ENCODE results near the gene SNUPN.
"Not testable (repeated sequence)": the region's sequence is repeated elsewhere in the genome, so short reads cannot be mapped to it uniquely, and the experiment has no call there.

The SNUPN gene

DNA sequence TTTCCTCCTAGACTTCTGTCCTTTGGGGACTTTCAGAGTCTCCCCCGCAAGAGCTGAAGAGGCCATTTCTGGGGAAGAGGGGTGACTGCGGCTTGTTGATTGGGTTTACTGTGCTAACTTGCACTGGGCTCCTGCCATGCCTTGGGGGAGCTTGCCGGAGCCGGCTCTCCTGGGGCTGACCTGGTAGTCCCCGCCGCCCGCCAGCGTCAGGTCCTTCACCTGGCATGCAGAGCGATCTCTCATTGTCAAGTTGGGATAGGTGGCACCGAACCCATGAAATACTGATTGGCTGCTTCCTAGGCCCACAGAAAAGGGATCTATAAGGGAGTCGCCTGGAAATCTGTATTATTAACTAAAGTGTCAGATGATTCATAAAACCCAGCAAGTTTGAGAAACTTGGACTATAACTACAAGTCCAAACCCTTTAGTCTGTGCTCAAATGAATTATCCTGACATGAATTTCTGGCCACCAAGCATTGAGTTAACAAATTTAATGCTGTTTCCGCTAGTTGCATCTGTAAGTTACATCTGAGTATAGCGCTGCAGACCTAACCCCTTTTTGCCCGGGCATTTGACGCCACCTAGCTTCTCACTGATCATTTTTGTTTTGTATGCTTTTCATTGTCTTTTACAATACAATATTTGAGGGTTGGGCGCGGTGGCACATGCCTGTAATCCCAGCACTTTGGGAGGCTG, 15.1 kb upstream of the SNUPN start:
- Histone ChIP-seq H3K36me3 (ENCODE audit: control insufficient read depth, insufficient read depth, low read length) (no peaks in the 10 kb centered on the region), H3K27me3 (ENCODE audit: control insufficient read depth, insufficient read depth, low read length) (no peaks in the 10 kb centered on the region), H3K4me1 (ENCODE audit: control insufficient read depth, insufficient read depth, low read length) (peaks cover 31% of the 10 kb centered on the region), H3K4me3 (ENCODE audit: low read length) (peak overlapping the region; percentile 52), H3K9ac (ENCODE audit: low read length) (peak overlapping the region; percentile 91), H3K9me3 (ENCODE audit: control insufficient read depth, low read length) (no peaks in the 10 kb centered on the region)

DNA sequence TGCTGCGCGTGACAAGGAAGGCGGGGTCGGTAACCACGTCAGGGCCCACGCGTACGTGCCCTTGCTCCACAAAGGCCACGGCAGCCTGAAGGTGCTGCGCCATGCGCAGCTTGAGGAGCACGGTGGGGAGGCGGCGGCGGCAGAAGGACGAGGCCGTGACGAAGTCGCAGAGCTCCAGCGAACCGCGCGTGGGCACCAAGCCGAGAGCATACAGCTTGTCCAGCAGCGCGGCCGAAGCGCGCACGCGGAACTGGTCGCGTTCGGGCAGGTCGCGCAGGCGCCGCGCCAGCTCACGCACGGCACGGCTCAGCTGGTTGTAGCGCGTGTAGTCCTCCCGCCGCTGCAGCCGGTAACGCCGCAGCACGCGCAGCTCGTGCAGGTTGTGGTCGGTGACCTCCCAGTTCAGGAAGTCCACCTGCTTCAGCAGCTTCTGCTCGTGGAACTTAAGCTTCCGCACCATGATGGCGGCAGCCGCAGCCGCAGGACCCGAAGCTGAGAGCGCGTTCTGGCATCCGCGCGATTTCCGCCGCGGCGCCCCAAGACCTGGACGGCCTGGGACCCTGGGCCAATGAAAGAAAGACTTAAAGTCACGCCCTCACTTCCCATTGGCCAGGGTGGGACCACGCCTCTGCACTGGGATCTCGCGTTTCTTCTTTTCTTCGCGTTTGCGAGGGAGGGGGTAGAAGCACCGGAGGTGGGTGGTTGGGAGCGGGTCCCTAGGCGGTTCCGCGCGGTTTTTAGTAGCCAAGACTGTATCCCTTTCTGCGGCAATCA, 14.4 kb upstream of the SNUPN start, which contains the start of gene IMP3:
Gene IMP3, minus strand, starts transcription at position 516 of the 774 bp plus-strand sequence. Its CDS starts 56 bp downstream, at position 460.
- H3K4me3 ChIP-seq (ENCODE audit: low read length), result peak within 1 kb of the TSS; percentile 52
- no peaks in the 10 kb centered on the region for H3K27me3 ChIP-seq (ENCODE audit: control insufficient read depth, insufficient read depth, low read length)
- no peaks in the 10 kb centered on the region for H3K9me3 ChIP-seq (ENCODE audit: control insufficient read depth, low read length)
- peaks cover 31% of the 10 kb centered on the region for H3K4me1 ChIP-seq (ENCODE audit: control insufficient read depth, insufficient read depth, low read length)
- H3K36me3 ChIP-seq (ENCODE audit: control insufficient read depth, insufficient read depth, low read length), result no peaks in the 10 kb centered on the region
- H3K9ac ChIP-seq (ENCODE audit: low read length), result peak within 1 kb of the TSS; percentile 91

DNA sequence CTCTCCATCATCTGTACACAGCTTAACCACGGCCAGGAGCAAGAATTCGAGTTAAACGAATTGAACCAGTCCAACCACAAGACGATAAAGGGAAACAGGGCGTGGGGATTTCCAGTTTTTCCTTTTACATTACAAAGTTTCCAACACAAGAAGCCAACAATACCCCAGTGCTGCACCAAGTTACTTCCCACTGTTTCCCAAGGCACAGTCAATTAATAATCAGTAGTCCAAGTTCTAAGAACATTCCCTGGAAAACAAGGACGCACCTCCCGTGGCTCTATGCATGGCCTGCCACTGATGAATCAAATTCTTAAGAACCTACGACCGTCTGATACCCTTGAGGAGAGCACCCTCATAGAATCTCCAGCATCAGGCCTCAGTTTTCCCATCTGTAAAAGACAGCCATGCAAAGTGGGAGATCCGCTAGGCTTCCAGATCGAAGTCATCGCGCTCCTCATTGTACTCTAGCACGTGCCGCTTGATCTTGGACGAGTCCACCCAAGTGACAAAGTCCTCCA, 13.7 kb upstream of the SNUPN start:
- H3K4me1 ChIP-seq (ENCODE audit: control insufficient read depth, insufficient read depth, low read length), result peaks cover 31% of the 10 kb centered on the region
- H3K27me3 ChIP-seq (ENCODE audit: control insufficient read depth, insufficient read depth, low read length), result no peaks in the 10 kb centered on the region
- no peaks in the 10 kb centered on the region for H3K36me3 ChIP-seq (ENCODE audit: control insufficient read depth, insufficient read depth, low read length)
- H3K9me3 ChIP-seq (ENCODE audit: control insufficient read depth, low read length), result no peaks in the 10 kb centered on the region
- H3K4me3 ChIP-seq (ENCODE audit: low read length), result peak overlapping the region; percentile 52
- H3K9ac ChIP-seq (ENCODE audit: low read length), result peak overlapping the region; percentile 91

DNA sequence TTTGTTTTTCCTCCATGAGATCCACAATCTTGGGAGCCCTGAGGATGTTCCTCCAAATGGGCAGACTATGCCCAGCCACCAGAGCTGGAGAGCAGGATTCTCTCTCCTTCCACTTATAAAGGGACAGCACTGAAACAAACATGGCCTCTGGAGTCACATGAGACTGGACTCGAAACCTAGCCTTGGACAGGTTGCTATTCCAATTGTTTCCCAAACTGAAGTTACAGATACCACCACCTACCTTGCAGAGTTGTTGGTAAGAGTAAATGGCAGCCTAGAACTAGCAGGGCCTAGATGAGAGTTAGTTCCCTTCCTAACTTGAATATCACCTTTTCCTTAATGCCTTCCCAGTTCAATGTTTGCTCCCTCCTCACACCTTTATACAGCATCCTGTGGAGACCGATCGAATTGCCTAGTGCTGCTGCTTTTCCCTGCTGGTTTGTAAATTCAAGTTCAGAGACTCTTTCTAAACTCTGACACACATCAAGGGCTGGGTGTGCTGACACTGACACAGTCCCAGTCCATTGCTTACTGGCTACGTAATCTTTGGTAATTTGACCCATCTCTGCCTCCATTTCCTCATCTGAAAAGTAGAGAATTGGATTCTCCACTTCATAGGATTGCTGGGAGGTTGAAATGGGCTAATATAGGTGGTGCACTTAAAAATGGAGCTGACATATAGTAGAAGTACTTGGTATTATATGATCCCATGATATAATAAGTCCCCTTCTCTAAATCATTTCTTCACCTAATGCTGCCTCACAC, 11.9 kb upstream of the SNUPN start:
- Histone ChIP-seq H3K9ac (ENCODE audit: low read length) (no peak overlapping the region), H3K4me3 (ENCODE audit: low read length) (no peak overlapping the region), H3K4me1 (ENCODE audit: control insufficient read depth, insufficient read depth, low read length) (peaks cover 31% of the 10 kb centered on the region), H3K36me3 (ENCODE audit: control insufficient read depth, insufficient read depth, low read length) (no peaks in the 10 kb centered on the region), H3K9me3 (ENCODE audit: control insufficient read depth, low read length) (no peaks in the 10 kb centered on the region), H3K27me3 (ENCODE audit: control insufficient read depth, insufficient read depth, low read length) (no peaks in the 10 kb centered on the region)

DNA sequence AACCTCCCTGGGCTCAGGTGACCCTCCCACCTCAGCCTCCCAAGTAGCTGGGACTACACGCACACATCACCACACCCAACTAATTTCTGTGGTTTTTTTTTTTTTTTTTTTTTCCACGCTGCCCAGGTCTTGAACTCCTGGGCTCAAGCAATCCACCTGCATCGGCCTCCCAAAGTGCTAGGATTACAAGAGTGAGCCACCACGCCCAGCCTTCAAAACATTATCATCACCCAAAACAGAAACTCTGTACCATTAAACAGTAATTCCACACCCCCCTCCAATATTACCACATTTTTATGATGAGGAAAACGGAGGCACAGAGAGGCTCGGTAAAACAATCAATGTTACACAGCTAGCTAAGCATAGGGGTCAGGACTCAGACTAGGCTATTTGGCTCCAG, 10.5 kb upstream of the SNUPN start:
- Histone ChIP-seq H3K27me3 (ENCODE audit: control insufficient read depth, insufficient read depth, low read length) (no peaks in the 10 kb centered on the region), H3K36me3 (ENCODE audit: control insufficient read depth, insufficient read depth, low read length) (no peaks in the 10 kb centered on the region), H3K4me1 (ENCODE audit: control insufficient read depth, insufficient read depth, low read length) (peaks cover 30% of the 10 kb centered on the region), H3K9ac (ENCODE audit: low read length) (no peak overlapping the region), H3K9me3 (ENCODE audit: control insufficient read depth, low read length) (no peaks in the 10 kb centered on the region), H3K4me3 (ENCODE audit: low read length) (no peak overlapping the region)

DNA sequence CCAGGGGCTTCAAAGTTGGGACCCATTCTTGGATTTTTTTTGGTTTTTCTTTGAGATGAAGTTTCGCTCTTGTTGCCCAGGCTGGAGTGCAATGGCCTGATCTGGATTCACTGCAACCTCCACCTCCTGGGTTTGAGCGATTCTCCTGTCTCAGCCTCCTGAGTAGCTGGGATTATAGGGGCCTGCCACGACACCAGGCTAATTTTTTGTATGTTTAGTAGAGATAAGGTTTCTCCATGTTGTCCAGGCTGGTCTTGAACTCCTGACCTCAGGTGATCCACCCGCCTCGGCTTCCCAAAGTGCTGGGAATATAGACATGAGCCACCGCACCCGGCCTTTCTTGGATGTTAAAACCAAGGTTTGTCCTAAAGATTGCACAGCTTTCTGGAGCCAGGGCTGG, 8.4 kb upstream of the SNUPN start:
- not testable (repeated sequence) for H3K9me3 ChIP-seq (ENCODE audit: control insufficient read depth, low read length)

DNA sequence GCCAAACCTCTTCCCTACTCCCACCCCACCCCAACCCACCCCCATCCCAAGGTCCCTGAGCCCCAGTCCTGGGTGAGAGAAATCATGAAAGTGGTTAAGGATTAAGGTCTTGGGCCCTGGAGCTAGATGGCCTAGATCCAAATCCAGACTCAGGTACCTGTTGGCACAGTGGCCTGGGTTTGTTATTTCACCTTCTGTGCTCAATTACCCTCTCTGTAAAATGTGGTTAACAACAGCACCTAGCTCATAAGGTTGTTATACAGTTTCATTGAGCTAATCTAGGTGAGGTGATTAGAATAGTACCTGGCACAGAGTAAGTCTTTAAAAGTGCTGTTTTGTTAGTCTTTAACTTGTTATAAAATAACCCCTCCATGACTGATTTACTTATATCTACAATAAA, 6.4 kb upstream of the SNUPN start:
- Histone ChIP-seq H3K36me3 (ENCODE audit: control insufficient read depth, insufficient read depth, low read length) (no peaks in the 10 kb centered on the region), H3K27me3 (ENCODE audit: control insufficient read depth, insufficient read depth, low read length) (no peaks in the 10 kb centered on the region), H3K4me3 (ENCODE audit: low read length) (no peak overlapping the region), H3K9me3 (ENCODE audit: control insufficient read depth, low read length) (no peaks in the 10 kb centered on the region), H3K9ac (ENCODE audit: low read length) (no peak overlapping the region), H3K4me1 (ENCODE audit: control insufficient read depth, insufficient read depth, low read length) (peaks cover 6% of the 10 kb centered on the region)

More for the DNA sequence above, 8.4 kb upstream of the SNUPN start:
- H3K36me3 ChIP-seq (ENCODE audit: control insufficient read depth, insufficient read depth, low read length); H3K9ac ChIP-seq (ENCODE audit: low read length); H3K27me3 ChIP-seq (ENCODE audit: control insufficient read depth, insufficient read depth, low read length); H3K4me3 ChIP-seq (ENCODE audit: low read length): not testable (repeated sequence)
- H3K4me1 ChIP-seq (ENCODE audit: control insufficient read depth, insufficient read depth, low read length), result peaks cover 20% of the 10 kb centered on the region

DNA sequence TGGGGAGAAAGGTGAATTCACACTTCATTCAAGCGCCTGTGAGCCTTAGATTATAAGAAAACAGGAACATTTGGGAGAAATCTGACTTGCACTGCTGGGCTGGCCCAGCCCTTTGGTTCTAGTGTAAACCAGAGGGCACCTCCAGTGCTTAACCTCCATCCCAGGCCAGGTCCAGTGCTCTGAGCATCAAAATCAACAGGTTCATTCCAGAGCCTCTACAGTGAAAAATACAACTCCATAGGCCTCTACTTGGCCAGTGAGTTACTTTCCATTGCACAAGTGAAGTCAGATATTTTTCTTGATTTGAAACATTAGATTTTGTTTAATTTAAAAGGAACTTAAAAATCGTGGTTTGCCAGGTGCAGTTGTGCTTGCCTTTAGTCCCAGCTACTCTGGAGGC, 3.0 kb downstream of the SNUPN start:
- no peaks in the 10 kb centered on the region for H3K36me3 ChIP-seq (ENCODE audit: control insufficient read depth, insufficient read depth, low read length)
- no peak overlapping the region for H3K9ac ChIP-seq (ENCODE audit: low read length)
- H3K9me3 ChIP-seq (ENCODE audit: control insufficient read depth, low read length), result no peaks in the 10 kb centered on the region
- no peak overlapping the region for H3K4me3 ChIP-seq (ENCODE audit: low read length)
- H3K27me3 ChIP-seq (ENCODE audit: control insufficient read depth, insufficient read depth, low read length), result no peaks in the 10 kb centered on the region
- H3K4me1 ChIP-seq (ENCODE audit: control insufficient read depth, insufficient read depth, low read length), result peaks cover 19% of the 10 kb centered on the region

DNA sequence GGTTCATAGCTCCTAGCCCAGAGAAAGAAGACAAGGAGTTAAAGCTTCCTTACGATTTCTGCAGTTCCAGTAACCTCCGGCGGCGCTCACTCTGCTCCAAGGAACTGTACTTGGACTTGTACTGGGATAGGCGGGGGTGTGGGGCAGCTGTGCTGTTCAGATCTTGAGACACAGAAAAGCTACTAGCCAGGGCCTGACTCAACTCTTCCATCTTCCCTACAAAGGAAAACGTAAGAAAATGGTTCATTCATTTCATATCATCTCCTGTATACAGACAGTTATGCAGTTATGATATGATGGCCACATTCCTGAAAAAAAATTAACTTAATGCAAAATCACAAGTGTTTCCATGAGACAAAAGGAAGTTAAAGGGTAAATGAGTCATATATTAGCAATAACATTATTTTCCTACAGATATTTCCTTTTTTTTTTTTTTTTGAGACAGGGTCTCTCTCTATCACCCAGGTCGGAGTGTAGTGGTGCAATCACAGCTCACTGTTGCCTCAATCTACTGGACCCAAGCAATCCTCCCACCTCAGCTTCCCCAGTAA, 4.6 kb downstream of the SNUPN start:
- H3K4me3 ChIP-seq (ENCODE audit: low read length), result no peak overlapping the region
- no peaks in the 10 kb centered on the region for H3K36me3 ChIP-seq (ENCODE audit: control insufficient read depth, insufficient read depth, low read length)

DNA sequence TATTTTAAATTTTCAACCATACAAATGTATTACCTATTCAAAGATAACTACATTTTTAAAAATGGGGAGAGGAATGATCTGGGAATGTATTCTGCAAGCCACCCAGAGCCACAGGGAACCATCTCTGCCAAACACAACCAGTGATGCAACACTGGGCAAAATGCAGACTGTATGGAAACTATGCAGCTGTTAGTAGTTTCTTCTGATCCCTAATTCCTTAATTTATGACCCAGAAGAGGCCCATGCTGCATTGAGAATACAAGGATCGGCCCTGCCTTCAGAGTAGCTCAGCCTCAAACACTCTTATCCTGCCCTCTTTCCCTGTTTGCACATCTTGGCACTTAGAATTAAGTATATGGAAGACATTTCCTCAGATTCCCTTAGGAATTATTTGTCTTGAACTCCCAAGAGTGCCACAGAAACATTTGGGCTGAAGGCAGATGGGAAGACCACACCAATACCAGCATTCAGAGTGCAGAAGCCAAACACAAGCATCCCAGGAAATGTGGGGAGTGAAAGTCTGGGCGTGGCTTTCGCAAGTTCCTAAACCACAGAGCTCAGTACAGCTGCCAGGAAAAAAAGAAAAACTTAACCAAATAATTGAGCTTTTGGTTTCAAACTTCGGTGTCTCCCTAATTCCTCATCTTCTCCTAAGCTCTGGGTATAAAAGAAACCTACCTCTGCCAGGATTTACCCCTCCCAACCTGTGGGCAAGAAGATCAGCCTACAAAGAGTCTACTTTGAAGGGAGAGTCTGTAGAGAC, 5.3 kb downstream of the SNUPN start:
- H3K4me1 ChIP-seq (ENCODE audit: control insufficient read depth, insufficient read depth, low read length), result peaks cover 11% of the 10 kb centered on the region
- H3K9me3 ChIP-seq (ENCODE audit: control insufficient read depth, low read length), result no peaks in the 10 kb centered on the region
- H3K36me3 ChIP-seq (ENCODE audit: control insufficient read depth, insufficient read depth, low read length), result no peaks in the 10 kb centered on the region
- no peaks in the 10 kb centered on the region for H3K27me3 ChIP-seq (ENCODE audit: control insufficient read depth, insufficient read depth, low read length)
- H3K9ac ChIP-seq (ENCODE audit: low read length), result peak overlapping the region; percentile 30
- no peak overlapping the region for H3K4me3 ChIP-seq (ENCODE audit: low read length)

More for the DNA sequence above, 4.6 kb downstream of the SNUPN start:
- H3K9ac ChIP-seq (ENCODE audit: low read length), result peak overlapping the region; percentile 30
- no peaks in the 10 kb centered on the region for H3K27me3 ChIP-seq (ENCODE audit: control insufficient read depth, insufficient read depth, low read length)
- H3K9me3 ChIP-seq (ENCODE audit: control insufficient read depth, low read length), result no peaks in the 10 kb centered on the region
- H3K4me1 ChIP-seq (ENCODE audit: control insufficient read depth, insufficient read depth, low read length), result peaks cover 13% of the 10 kb centered on the region

DNA sequence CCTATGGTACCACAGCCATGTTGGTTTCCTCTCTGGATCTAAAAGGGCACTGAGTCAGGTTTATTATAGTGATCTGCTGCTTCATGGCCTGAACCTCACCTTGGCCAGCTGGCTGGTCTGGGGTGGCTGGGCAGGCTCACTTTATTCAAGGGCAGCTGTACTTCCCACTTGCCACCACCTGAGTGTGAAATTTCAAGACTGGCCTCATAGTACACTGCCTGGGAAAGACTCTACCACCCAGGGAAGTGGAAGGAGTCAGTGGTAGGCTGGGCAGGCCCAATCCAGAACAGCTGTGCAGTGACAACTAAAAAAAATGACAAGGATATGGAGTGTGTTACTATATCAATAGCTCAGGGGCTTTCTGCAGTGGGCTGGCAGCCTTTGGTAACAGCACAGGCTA, 8.8 kb downstream of the SNUPN start:
- H3K36me3 ChIP-seq (ENCODE audit: control insufficient read depth, insufficient read depth, low read length), result no peaks in the 10 kb centered on the region
- no peak overlapping the region for H3K9ac ChIP-seq (ENCODE audit: low read length)
- no peaks in the 10 kb centered on the region for H3K9me3 ChIP-seq (ENCODE audit: control insufficient read depth, low read length)
- peaks cover 11% of the 10 kb centered on the region for H3K4me1 ChIP-seq (ENCODE audit: control insufficient read depth, insufficient read depth, low read length)
- no peak overlapping the region for H3K4me3 ChIP-seq (ENCODE audit: low read length)
- H3K27me3 ChIP-seq (ENCODE audit: control insufficient read depth, insufficient read depth, low read length), result no peaks in the 10 kb centered on the region
